ENCODE data around the gene SEPTIN2. TPM values are rescaled to one million over a fixed set of nuclear protein-coding genes. Genes with fewer than 3 reads are reported as not detected.

The SEPTIN2 gene
- total and polyA plus RNA-seq, 7 donors: 135 to 295 (median 245) TPM

DNA sequence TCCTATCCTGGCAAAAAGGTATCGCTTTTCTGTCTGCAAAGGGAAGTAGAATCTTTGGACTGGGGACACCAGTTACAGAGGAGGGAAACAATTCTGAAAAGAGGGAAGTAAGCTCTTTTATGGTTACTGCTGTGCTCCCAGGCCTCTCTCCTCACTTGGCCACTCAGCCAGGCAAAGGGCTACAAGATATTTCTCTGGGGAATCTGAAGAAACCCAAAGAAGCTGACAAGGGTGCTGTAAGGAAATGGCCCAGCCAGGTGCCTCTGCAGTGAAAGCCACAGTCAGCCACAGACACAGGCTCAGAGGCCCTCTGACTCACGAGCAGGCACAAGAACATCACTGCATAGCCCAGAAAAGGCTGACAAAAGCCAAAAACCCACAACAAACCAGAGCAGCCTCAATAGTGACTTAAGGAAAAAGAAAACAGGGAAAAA lies 6.0 kb upstream of the SEPTIN2 start:
- Histone ChIP-seq H3K36me3 (no peaks in the 10 kb centered on the region), H3K27ac (no peak overlapping the region), H3K4me1 (peaks cover 0 to 42% (median 25%) of the 10 kb centered on the region in 4 donors), H3K9me3 (no peaks in the 10 kb centered on the region), H3K4me3 (no peak overlapping the region), H3K27me3 (no peaks in the 10 kb centered on the region)
- TF ChIP-seq, protein P1, sequence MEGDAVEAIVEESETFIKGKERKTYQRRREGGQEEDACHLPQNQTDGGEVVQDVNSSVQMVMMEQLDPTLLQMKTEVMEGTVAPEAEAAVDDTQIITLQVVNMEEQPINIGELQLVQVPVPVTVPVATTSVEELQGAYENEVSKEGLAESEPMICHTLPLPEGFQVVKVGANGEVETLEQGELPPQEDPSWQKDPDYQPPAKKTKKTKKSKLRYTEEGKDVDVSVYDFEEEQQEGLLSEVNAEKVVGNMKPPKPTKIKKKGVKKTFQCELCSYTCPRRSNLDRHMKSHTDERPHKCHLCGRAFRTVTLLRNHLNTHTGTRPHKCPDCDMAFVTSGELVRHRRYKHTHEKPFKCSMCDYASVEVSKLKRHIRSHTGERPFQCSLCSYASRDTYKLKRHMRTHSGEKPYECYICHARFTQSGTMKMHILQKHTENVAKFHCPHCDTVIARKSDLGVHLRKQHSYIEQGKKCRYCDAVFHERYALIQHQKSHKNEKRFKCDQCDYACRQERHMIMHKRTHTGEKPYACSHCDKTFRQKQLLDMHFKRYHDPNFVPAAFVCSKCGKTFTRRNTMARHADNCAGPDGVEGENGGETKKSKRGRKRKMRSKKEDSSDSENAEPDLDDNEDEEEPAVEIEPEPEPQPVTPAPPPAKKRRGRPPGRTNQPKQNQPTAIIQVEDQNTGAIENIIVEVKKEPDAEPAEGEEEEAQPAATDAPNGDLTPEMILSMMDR (IDR thresholded peaks at IDR 0.05): no peak
- TF ChIP-seq POLR2AphosphoS5 (IDR thresholded peaks at IDR 0.05): no peak
- TF ChIP-seq EP300 (IDR thresholded peaks at IDR 0.05): no peak
- no peak for TF ChIP-seq POLR2A (IDR thresholded peaks at IDR 0.05)
- 46 to 68% methylated on average over 2 of the region's 2 CpGs for WGBS, 2 donors
- intact Hi-C loops (cut with DNase I): loop anchor here (5.0 to 10.0 kb wide), 2 partner anchors 157 to 745 kb away; partner anchors contain the start of genes DUSP28, PPP1R7 and RNPEPL1
- DNase-seq: no peak

DNA sequence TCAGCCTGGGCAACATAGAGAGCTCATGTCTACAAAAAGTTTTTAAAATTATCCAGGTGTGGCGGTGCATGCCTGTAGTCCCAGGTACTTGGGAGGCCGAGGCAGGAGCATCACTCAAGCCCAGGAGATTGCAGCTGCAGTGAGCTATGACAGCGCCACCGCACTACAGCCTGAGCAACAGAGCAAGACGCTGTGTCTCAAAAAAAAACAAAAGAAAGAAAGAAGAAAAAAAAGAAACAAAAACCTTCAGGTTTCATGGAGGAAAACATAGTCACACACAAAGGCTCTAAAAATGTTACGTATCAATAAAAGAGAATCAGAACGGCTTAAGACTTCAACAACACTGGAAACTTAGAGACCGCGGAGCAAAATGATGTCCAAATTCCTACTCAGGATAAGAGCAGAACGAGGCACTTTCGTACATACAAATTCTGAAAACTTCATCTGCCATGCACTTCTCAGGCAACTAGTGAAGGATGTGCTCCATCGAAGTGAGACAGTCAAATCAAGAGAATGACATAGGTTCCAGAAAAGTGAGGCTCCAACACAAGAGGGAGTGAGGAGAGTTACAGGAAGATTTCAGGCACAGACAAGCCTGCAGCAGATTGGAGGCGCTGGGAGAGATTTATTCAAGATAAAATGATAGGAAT lies 4.7 kb upstream of the SEPTIN2 start:
- no peaks in the 10 kb centered on the region for H3K9me3 ChIP-seq
- no peaks in the 10 kb centered on the region for H3K27me3 ChIP-seq
- H3K4me3 ChIP-seq: no peak overlapping the region
- H3K27ac ChIP-seq: no peak overlapping the region
- DNase-seq: no peak
- peaks cover 0 to 42% (median 25%) of the 10 kb centered on the region in 4 donors for H3K4me1 ChIP-seq
- intact Hi-C loops (cut with DNase I): loop anchor here (5.0 to 10.0 kb wide), 2 partner anchors 159 to 746 kb away; partner anchors contain the start of genes DUSP28, PPP1R7 and RNPEPL1
- no peaks in the 10 kb centered on the region for H3K36me3 ChIP-seq
- WGBS, 2 donors: 84 to 93% methylated on average over 13 of the region's 13 CpGs
- TF ChIP-seq EP300 (IDR thresholded peaks at IDR 0.05) (no peak), POLR2AphosphoS5 (IDR thresholded peaks at IDR 0.05) (no peak)
- TF ChIP-seq, protein P1 (IDR thresholded peaks at IDR 0.05): no peak

DNA sequence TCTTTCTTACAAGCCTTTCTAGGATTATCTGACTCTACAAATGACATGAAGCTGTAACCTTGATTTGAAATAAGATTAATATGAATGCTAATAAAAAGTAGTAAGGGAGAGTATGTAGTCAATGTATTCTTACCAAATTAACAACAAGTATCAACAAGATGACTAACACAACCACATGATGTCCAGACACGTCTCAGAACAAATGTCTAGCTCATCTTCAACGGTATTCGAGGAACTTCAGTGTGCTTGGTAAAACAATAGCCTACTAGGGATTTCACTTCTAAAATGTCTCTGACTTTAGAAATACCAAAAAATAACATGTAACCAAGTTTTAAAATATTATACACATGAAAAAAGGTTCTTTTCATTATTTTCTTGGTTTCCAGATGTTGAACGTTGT lies 3.6 kb upstream of the SEPTIN2 start:
- 81 to 82% methylated on average over 4 of the region's 4 CpGs for WGBS, 2 donors
- intact Hi-C loops (cut with DNase I): loop anchor here (5.0 to 10.0 kb wide), 2 partner anchors 160 to 747 kb away; partner anchors contain the start of genes DUSP28, PPP1R7 and RNPEPL1
- Histone ChIP-seq H3K36me3 (no peaks in the 10 kb centered on the region), H3K4me1 (peaks cover 0 to 47% (median 32%) of the 10 kb centered on the region in 4 donors), H3K27ac (no peak overlapping the region), H3K4me3 (no peak overlapping the region), H3K27me3 (no peaks in the 10 kb centered on the region), H3K9me3 (no peaks in the 10 kb centered on the region)
- no peak for TF ChIP-seq POLR2AphosphoS5 (IDR thresholded peaks at IDR 0.05)
- TF ChIP-seq POLR2A (IDR thresholded peaks at IDR 0.05): no peak
- no peak for TF ChIP-seq EP300 (IDR thresholded peaks at IDR 0.05)
- TF ChIP-seq, protein P1 (IDR thresholded peaks at IDR 0.05): no peak
- DNase-seq: no peak

DNA sequence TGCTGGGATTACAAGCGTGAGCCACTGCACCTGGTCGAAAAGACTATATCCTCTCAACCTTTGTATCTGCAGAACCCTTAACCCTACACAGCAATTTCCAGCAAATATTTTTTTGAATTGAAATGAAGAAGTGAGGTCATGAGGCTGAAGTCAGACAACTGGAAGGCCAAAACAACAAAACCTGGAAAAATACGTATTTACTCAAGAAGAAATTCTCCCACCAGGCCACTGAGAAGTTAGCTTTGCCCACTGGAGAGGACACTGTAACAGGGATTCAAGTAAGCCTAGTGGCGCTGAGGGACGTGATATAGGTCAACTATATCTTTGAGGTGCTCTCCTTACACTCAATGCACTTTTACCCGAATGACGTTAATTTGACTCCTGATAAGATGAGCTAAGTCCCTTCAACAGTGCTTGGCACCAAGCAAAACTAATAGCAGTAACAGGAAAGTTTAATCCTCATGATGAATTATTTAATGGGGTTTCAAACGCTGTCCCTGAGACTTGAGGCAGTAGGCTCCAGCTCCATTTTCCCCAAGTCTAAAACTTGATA lies 2.1 kb upstream of the SEPTIN2 start:
- intact Hi-C loops (cut with DNase I): loop anchor here (2.0 to 10.0 kb wide), 3 partner anchors 161 to 749 kb away; partner anchors contain the start of genes ATG4B, DUSP28, PPP1R7 and RNPEPL1
- H3K4me1 ChIP-seq: peaks cover 0 to 62% (median 47%) of the 10 kb centered on the region in 4 donors
- no peaks in the 10 kb centered on the region for H3K9me3 ChIP-seq
- TF ChIP-seq EP300 (IDR thresholded peaks at IDR 0.05) (no peak), POLR2A (IDR thresholded peaks at IDR 0.05) (no peak), POLR2AphosphoS5 (IDR thresholded peaks at IDR 0.05) (no peak)
- TF ChIP-seq, protein P1 (IDR thresholded peaks at IDR 0.05): no peak
- H3K27ac ChIP-seq: peak overlapping the region in 1 of 4 donors; percentile 97
- no peak overlapping the region for H3K4me3 ChIP-seq
- no peaks in the 10 kb centered on the region for H3K36me3 ChIP-seq
- DNase-seq: no peak
- H3K27me3 ChIP-seq: no peaks in the 10 kb centered on the region
- WGBS, 2 donors: 92 to 93% methylated on average over 8 of the region's 8 CpGs
